Activated CD4-positive, alpha-beta T cell treated with anti-CD3 and anti-CD28 coated beads, Interleukin-2, amount 50 U/mL, for 4 hours (primary cell): Measurements from ENCODE around the gene UGDH.
A peak's percentile ranks its signal among the peaks of the same experiment; 100 is the strongest.
"Not testable (repeated sequence)": the region's sequence is repeated elsewhere in the genome, so short reads cannot be mapped to it uniquely, and the experiment has no call there.

Experiments used
- DNase-seq, 2 experiments: peaks; one replicate each; pipeline ENCODE4 v3.0.0-alpha.2; 2020

The UGDH gene

GRCh38 chr4:39490322-39490721 lies 36.9 kb downstream of the UGDH start:
- no peak for DNase-seq

- DNase-seq: no peak
These were observed 40.9 kb downstream of the UGDH start for GRCh38 chr4:39486221-39486804.

GRCh38 chr4:39484582-39485272 lies 42.5 kb downstream of the UGDH start:
- DNase-seq: no peak

GRCh38 chr4:39480902-39481695 lies 46.1 kb downstream of the UGDH start:
- DNase-seq: no peak

GRCh38 chr4:39480251-39480650 lies 47.0 kb downstream of the UGDH start:
- DNase-seq: no peak

- DNase-seq: no peak
These were observed 50.9 kb downstream of the UGDH start for GRCh38 chr4:39476187-39476895.

GRCh38 chr4:39472396-39472795 lies 54.8 kb downstream of the UGDH start:
- DNase-seq: no peak

- DNase-seq: no peak
These were observed 56.8 kb downstream of the UGDH start for GRCh38 chr4:39470402-39470801.

- no peak for DNase-seq
These were observed 57.7 kb downstream of the UGDH start for GRCh38 chr4:39469429-39470077.

GRCh38 chr4:39467464-39467863 lies 59.8 kb downstream of the UGDH start:
- no peak for DNase-seq

- no peak for DNase-seq
These were observed 60.5 kb downstream of the UGDH start for GRCh38 chr4:39466747-39467146.

- no peak for DNase-seq
These were observed 62.2 kb downstream of the UGDH start for GRCh38 chr4:39464886-39465501.

GRCh38 chr4:39458505-39459300 lies 68.5 kb downstream of the UGDH start, which contains the start of the genes LIAS and RPL9:
Gene LIAS, plus strand, starts transcription at chr4:39459056. Its CDS starts 62 bp downstream, at chr4:39459118.
Gene RPL9, minus strand, starts transcription at chr4:39458922. Its CDS starts 483 bp downstream, at chr4:39458439.
- DNase-seq: peak; percentile 89 to 92

GRCh38 chr4:39458161-39458504 lies 69.1 kb downstream of the UGDH start:
- DNase-seq: not testable (repeated sequence)

- DNase-seq: no peak
These were observed 70.1 kb downstream of the UGDH start for GRCh38 chr4:39456946-39457763.

GRCh38 chr4:39455486-39455885 lies 71.8 kb downstream of the UGDH start:
- no peak for DNase-seq

- no peak for DNase-seq
These were observed 73.5 kb downstream of the UGDH start for GRCh38 chr4:39453738-39454137.

GRCh38 chr4:39452860-39453587 lies 74.2 kb downstream of the UGDH start:
- DNase-seq: no peak

- DNase-seq: no peak
These were observed 74.9 kb downstream of the UGDH start for GRCh38 chr4:39452153-39452859.
